Mesenchymal stem cell (in vitro differentiated cells and primary cell): Measurements from ENCODE around the gene PCDHA7.
A peak's percentile ranks its signal among the peaks of the same experiment; 100 is the strongest.
"Not testable (repeated sequence)": the region's sequence is repeated elsewhere in the genome, so short reads cannot be mapped to it uniquely, and the experiment has no call there.

Experiments
- DNase-seq: peaks from one replicate; pipeline ENCODE4 v3.0.0-alpha.2; 2013
- H2AFZ ChIP-seq: one replicate; pipeline ENCODE4 v1.6.1; 2013; ENCODE audit warnings: low read depth, mild to moderate bottlenecking, control low read depth, inconsistent platforms, low read length, moderate library complexity
- H2AK5ac ChIP-seq: 2 replicates; pipeline ENCODE4 v1.6.1; 2013; ENCODE audit warnings: low read length, moderate library complexity, mild to moderate bottlenecking, inconsistent platforms; ENCODE audit not compliant: severe bottlenecking
- H2BK120ac ChIP-seq: one replicate; pipeline ENCODE4 v1.6.1; 2013; ENCODE audit warnings: low read depth, mild to moderate bottlenecking, inconsistent platforms, low read length, moderate library complexity
- H2BK12ac ChIP-seq, 2 experiments: one replicate each; pipeline ENCODE4 v1.6.1; 2013; ENCODE audit warnings: inconsistent platforms in 2 of 2, low read length in 2 of 2, mild to moderate bottlenecking in 2 of 2, moderate library complexity in 2 of 2, control low read depth in 1 of 2
- H2BK15ac ChIP-seq: one replicate; pipeline ENCODE4 v1.6.1; 2013; ENCODE audit warnings: mild to moderate bottlenecking, low read depth, inconsistent platforms; ENCODE audit not compliant: poor library complexity, severe bottlenecking
- H2BK5ac ChIP-seq: 2 replicates; pipeline ENCODE4 v1.6.1; 2013; ENCODE audit warnings: low read depth, mild to moderate bottlenecking, low read length, control low read depth, inconsistent platforms; ENCODE audit not compliant: poor library complexity, severe bottlenecking
- H3K14ac ChIP-seq, 2 experiments: one replicate each; pipeline ENCODE4 v1.6.1; 2013; ENCODE audit warnings: inconsistent platforms in 2 of 2, low read length in 2 of 2, control low read depth in 1 of 2, mild to moderate bottlenecking in 1 of 2, moderate library complexity in 1 of 2
- H3K18ac ChIP-seq, 2 experiments: one replicate each; pipeline ENCODE4 v1.6.1; 2013; ENCODE audit warnings: inconsistent platforms in 2 of 2, low read length in 2 of 2, control low read depth in 1 of 2, low read depth in 1 of 2, mild to moderate bottlenecking in 1 of 2
- H3K23ac ChIP-seq, 2 experiments: one replicate each; pipeline ENCODE4 v1.6.1; 2013; ENCODE audit warnings: inconsistent platforms in 2 of 2, low read length in 2 of 2, mild to moderate bottlenecking in 2 of 2, moderate library complexity in 2 of 2, control low read depth in 1 of 2
- H3K27ac ChIP-seq: 2 replicates; pipeline ENCODE4 v1.5.1; 2013; ENCODE audit warnings: mild to moderate bottlenecking, moderate library complexity, low read length, control low read depth, inconsistent platforms; ENCODE audit not compliant: poor library complexity, severe bottlenecking
- H3K27me3 ChIP-seq, 2 experiments: 2 replicates each; pipeline versions ENCODE4 v1.6.1 to v1.7.0; 2013; ENCODE audit warnings: low read length in 2 of 2, mild to moderate bottlenecking in 2 of 2, moderate library complexity in 2 of 2, control low read depth in 1 of 2, inconsistent platforms in 1 of 2; ENCODE audit not compliant: control insufficient read depth in 1 of 2, insufficient read depth in 1 of 2
- H3K36me3 ChIP-seq, 2 experiments: 2 replicates each; pipeline versions ENCODE4 v1.6.1 to v1.7.0; 2013; ENCODE audit warnings: low read length in 2 of 2, control low read depth in 1 of 2, inconsistent platforms in 1 of 2, low read depth in 1 of 2, mild to moderate bottlenecking in 1 of 2; ENCODE audit not compliant: insufficient read depth in 2 of 2, control insufficient read depth in 1 of 2
- H3K4ac ChIP-seq, 2 experiments: one replicate each; pipeline ENCODE4 v1.6.1; 2013; ENCODE audit warnings: inconsistent platforms in 2 of 2, low read length in 2 of 2, mild to moderate bottlenecking in 2 of 2, moderate library complexity in 2 of 2, control low read depth in 1 of 2, low read depth in 1 of 2
- H3K4me1 ChIP-seq: 2 replicates; pipeline ENCODE4 v1.6.1; 2013; ENCODE audit warnings: low read depth, low read length, control low read depth; ENCODE audit not compliant: control insufficient read depth, insufficient read depth
- H3K4me2 ChIP-seq: 2 replicates; pipeline ENCODE4 v1.6.1; 2013; ENCODE audit warnings: low read length, mild to moderate bottlenecking, inconsistent platforms; ENCODE audit not compliant: poor library complexity, severe bottlenecking
- H3K4me3 ChIP-seq, 2 experiments: 2 replicates each; pipeline versions ENCODE4 v1.5.1 to v1.7.0; 2013; ENCODE audit warnings: low read length in 2 of 2, mild to moderate bottlenecking in 2 of 2, control low read depth in 1 of 2, low read depth in 1 of 2; ENCODE audit not compliant: insufficient read depth in 1 of 2
- H3K79me1 ChIP-seq: replicated peaks from 2 replicates; pipeline ENCODE4 v1.6.1; 2013; ENCODE audit warnings: mild to moderate bottlenecking, control low read depth, low read length, inconsistent platforms; ENCODE audit not compliant: poor library complexity, severe bottlenecking
- H3K9ac ChIP-seq: 2 replicates; pipeline ENCODE4 v1.7.0; 2013; ENCODE audit warnings: mild to moderate bottlenecking, low read length, moderate library complexity
- H3K9me3 ChIP-seq: 2 replicates; pipeline ENCODE4 v1.7.0; 2013; ENCODE audit warnings: mild to moderate bottlenecking, low read length; ENCODE audit not compliant: control insufficient read depth
- H4K8ac ChIP-seq: one replicate; pipeline ENCODE4 v1.6.1; 2013; ENCODE audit warnings: inconsistent platforms, mild to moderate bottlenecking, low read length, moderate library complexity
- H4K91ac ChIP-seq: one replicate; pipeline ENCODE4 v1.6.1; 2013; ENCODE audit warnings: mild to moderate bottlenecking, low read length, inconsistent platforms
- whole genome bisulfite sequencing: methylation state at CpG from one replicate; pipeline ENCODE4 v1.1.7; 2013; ENCODE audit warnings: mixed read lengths; 5-methylcytosine and 5-hydroxymethylcytosine counted together

Gene PCDHA7

GRCh38 chr5:140802381-140802780 is 31.7 kb upstream of the PCDHA7 start:
- H3K36me3 ChIP-seq, H4K8ac ChIP-seq, DNase-seq, H2BK15ac ChIP-seq, H3K79me1 ChIP-seq, H3K4ac ChIP-seq, H2BK12ac ChIP-seq, H3K27me3 ChIP-seq, H2AK5ac ChIP-seq, H3K14ac ChIP-seq, H2AFZ ChIP-seq, H2BK120ac ChIP-seq, H3K9ac ChIP-seq, H3K18ac ChIP-seq, H3K4me2 ChIP-seq, H3K27ac ChIP-seq, H4K91ac ChIP-seq, H3K4me3 ChIP-seq, H2BK5ac ChIP-seq, H3K23ac ChIP-seq, H3K4me1 ChIP-seq: not testable (repeated sequence)
- 97% methylated on average over 44 of the region's 45 CpGs for WGBS
- H3K9me3 ChIP-seq: peaks cover 72% of the 10 kb centered on the region

- Histone ChIP-seq H3K18ac (no peak overlapping the region), H2AK5ac (no peak overlapping the region), H3K27me3 (no peaks in the 10 kb centered on the region), H3K9me3 (peaks cover 75% of the 10 kb centered on the region), H3K4ac (no peak overlapping the region), H4K91ac (no peak overlapping the region), H3K4me1 (peaks cover 5% of the 10 kb centered on the region), H3K79me1 (peaks cover 3% of the 10 kb centered on the region), H2BK15ac (no peak overlapping the region), H3K23ac (no peak overlapping the region), H3K4me2 (no peak overlapping the region), H2BK120ac (no peak overlapping the region), H3K4me3 (peak overlapping the region in 1 of 2 experiments; percentile 6), H3K36me3 (peaks cover 0 to 8% of the 10 kb centered on the region in 2 experiments), H2BK5ac (no peak overlapping the region), H3K14ac (no peak overlapping the region), H3K9ac (no peak overlapping the region), H2BK12ac (no peak overlapping the region), H3K27ac (no peak overlapping the region), H2AFZ (no peak overlapping the region), H4K8ac (no peak overlapping the region)
- no peak for DNase-seq
- 98% methylated on average over 53 of the region's 53 CpGs for WGBS
Measured at GRCh38 chr5:140802781-140803271, 31.2 kb upstream of the PCDHA7 start.

- Histone ChIP-seq H2BK15ac (no peak within 1 kb of the TSS), H3K27ac (peak within 1 kb of the TSS; percentile 26), H3K9me3 (peaks cover 56% of the 10 kb centered on the region), H3K14ac (no peak within 1 kb of the TSS), H4K91ac (no peak within 1 kb of the TSS), H3K4me3 (peak within 1 kb of the TSS; percentile 56 to 68), H3K79me1 (peaks cover 5% of the 10 kb centered on the region), H3K27me3 (no peaks in the 10 kb centered on the region), H3K4me1 (peaks cover 7% of the 10 kb centered on the region), H3K23ac (no peak within 1 kb of the TSS), H2BK5ac (no peak within 1 kb of the TSS), H3K36me3 (peaks cover 0 to 15% of the 10 kb centered on the region in 2 experiments), H3K4me2 (peak within 1 kb of the TSS; percentile 18), H2AFZ (peak within 1 kb of the TSS; percentile 55), H2BK12ac (no peak within 1 kb of the TSS), H4K8ac (no peak within 1 kb of the TSS), H3K18ac (no peak within 1 kb of the TSS), H3K4ac (no peak within 1 kb of the TSS), H2AK5ac (no peak within 1 kb of the TSS), H3K9ac (no peak within 1 kb of the TSS), H2BK120ac (no peak within 1 kb of the TSS)
- 46% methylated on average over 42 of the region's 47 CpGs for WGBS
- DNase-seq: peak; percentile 71
Measured at GRCh38 chr5:140806834-140807775, 27.0 kb upstream of the PCDHA7 start, which contains the start of gene PCDHA4. PCDHA4 (plus strand) TSS chr5:140807068.

GRCh38 chr5:140808241-140808888 is 25.7 kb upstream of the PCDHA7 start:
- H3K4me3 ChIP-seq, H3K27me3 ChIP-seq, H4K8ac ChIP-seq, H3K18ac ChIP-seq, H3K4me2 ChIP-seq, H3K27ac ChIP-seq, H3K14ac ChIP-seq, H2BK5ac ChIP-seq, H2AFZ ChIP-seq, H3K23ac ChIP-seq, H4K91ac ChIP-seq, H3K4me1 ChIP-seq, H2BK12ac ChIP-seq, H3K9ac ChIP-seq, H2BK120ac ChIP-seq, H3K4ac ChIP-seq, H2BK15ac ChIP-seq, H3K36me3 ChIP-seq, DNase-seq, H2AK5ac ChIP-seq, H3K79me1 ChIP-seq: not testable (repeated sequence)
- peaks cover 58% of the 10 kb centered on the region for H3K9me3 ChIP-seq
- WGBS: 98% methylated on average over 62 of the region's 62 CpGs
